IPS-18c (cell line): ENCODE measurements around the gene ATXN7L3.

Source experiments
- H3K4me3 ChIP-seq: 2 replicates; pipeline ENCODE4 v1.7.0; 2013; ENCODE audit warnings: low read depth, mild to moderate bottlenecking, low read length, moderate library complexity; ENCODE audit not compliant: insufficient read depth
- H3K9me3 ChIP-seq: one replicate; pipeline ENCODE4 v1.6.1; 2013; ENCODE audit warnings: mild to moderate bottlenecking, low read length, moderate library complexity; ENCODE audit not compliant: control insufficient read depth, insufficient read depth

ATXN7L3 gene

DNA sequence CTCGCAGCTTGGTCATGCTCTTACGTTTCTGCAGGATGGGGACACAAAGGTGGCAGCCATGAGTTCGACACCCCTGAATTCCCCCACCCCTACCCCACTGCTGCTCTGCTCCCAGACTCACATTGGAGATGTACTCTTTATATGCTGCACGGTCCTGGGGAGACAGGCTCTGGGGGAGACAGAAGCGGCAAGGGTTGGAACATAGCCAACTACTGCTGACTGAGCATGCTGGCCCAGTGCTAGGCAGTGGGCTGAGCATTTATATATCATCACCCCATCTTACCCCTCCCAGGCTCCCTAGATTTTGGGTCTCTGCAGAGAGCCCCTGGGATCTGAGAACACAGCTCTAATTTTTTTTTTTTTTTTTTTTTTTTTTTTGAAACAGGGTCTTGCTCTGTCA, 8.1 kb upstream of the ATXN7L3 start:
- Histone ChIP-seq H3K4me3 (no peak overlapping the region), H3K9me3 (no peaks in the 10 kb centered on the region)

DNA sequence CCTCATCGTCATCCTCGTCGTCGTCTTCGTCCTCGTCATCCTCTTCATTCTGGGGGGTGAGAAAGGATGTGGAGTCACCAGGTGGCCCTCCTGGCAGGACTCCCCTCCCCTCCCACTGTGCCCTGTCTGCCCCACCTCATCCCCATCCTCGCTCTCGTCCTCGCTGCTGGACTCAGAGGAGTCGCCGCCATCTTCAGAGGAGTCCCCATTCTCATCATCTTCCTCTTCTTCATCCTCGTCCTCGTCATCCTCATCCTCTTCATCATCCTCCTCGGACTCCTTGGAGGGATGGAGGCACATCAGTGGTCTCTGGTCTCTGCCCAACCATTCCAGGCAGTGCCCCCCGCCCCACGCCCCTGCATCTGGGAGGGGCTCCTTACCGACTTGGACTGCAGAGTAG, 7.6 kb upstream of the ATXN7L3 start:
- no peak overlapping the region for H3K4me3 ChIP-seq
- H3K9me3 ChIP-seq: no peaks in the 10 kb centered on the region

DNA sequence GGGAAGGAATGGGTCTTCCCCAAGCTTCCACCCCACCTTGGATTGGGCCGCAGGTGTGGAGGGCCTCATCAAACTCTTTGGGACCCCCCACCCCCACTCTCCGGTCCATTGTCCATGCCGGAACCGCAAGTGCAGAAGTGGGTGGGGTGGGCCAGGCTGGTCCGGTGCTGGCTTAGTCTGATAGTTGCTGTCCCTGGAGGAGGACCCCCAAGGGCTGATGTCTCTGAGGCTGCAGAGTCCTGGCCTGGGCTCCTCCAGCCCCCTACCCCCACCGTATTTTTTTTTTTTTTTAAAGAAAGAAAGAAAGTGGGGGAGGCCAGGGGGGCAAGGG, 7.1 kb upstream of the ATXN7L3 start:
- no peaks in the 10 kb centered on the region for H3K9me3 ChIP-seq
- no peak overlapping the region for H3K4me3 ChIP-seq

DNA sequence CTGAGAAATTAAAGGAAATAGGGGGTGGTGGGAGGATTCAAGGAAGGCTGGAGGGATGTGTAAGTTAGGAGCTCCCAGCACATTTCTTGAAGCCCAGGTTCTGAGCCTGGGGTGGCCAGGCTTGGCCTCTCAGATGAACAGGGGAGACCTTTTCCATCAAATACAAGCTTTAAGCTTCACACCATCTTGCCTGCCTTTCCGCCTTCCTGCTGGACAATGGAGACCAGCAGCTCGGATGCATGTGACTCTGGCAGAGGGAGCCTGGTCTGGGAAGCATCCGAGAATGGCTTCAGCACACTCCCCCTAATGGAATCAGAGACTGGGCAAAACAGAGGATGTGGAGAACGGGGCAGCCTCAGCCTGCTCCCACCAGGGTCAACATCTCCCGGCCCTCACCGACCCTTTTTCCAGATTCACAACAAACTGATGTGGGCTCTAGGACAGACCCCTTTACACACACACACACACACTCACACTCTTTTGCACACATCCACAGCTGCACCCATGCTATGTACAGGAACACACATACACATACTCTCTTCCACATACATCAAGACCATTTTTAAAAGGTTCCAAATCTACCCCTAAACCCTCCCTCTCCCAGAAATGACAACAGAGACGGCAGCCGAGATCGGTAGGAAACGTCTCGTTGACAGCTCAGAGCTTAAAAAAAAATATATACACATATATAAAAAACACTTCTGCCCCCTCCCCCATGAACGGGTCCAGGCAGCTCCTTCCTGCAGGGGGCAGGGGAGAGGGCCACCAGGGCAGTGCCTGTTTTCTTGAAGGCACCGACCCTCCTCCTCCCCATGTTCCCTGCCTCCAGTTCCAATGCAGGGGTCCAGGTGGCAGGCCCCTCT, 6.5 kb upstream of the ATXN7L3 start:
- Histone ChIP-seq H3K9me3 (no peaks in the 10 kb centered on the region), H3K4me3 (no peak overlapping the region)

DNA sequence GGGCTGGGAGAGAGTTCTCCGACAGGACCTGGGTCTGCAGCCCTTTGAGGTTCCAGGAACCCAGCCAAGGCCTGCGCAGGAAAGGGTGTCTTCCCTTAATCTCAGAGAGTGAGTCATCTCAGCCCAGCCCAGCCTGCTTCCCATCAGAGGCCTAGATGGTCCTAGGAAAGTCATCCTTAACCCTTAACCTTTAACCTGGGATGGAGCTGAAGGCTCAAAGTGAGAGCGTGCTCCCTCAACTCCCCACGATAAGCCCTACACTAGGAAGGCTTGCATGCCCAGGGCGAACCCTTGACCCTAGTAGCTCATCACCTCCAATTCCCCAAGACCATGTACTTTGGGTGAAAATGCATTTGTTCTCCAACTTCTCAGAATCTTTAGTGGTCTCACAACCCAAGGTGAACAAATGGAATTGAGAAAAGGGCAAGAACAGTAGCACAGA, 4.8 kb upstream of the ATXN7L3 start:
- Histone ChIP-seq H3K4me3 (no peak overlapping the region), H3K9me3 (no peaks in the 10 kb centered on the region)

DNA sequence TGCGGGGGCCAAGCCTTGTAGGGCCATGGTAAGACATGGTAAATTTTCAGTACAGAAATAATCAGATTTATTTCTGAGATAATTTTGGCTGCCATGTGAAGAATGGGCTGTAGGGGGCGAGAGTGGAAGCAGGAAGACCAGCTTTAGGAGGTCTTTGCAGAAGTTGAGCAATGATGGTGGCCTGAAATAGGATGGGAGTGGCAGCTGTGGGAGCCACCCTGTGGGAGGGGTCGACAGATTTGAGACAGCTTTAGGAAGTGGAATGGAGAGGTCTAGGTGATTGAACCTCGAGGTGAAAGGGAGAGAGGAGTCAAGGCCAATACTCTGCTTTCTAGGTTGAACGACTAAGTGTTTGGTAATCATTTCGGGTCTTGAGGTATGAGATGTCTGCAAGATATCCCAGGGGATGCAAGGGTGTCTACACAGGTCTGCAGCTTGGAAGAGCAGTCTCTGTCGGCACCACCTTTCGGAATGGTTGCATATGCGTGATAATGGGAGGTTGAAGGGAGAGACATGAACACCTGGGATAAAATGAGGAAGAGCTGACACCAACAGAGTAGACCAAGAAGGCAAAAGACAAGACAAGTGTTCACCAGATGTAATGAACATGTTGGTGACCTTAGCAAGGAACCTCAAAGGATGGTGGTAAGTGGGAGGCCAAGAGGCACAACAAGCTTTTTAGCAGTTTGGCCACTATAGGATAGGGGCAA, 4.2 kb upstream of the ATXN7L3 start:
- no peaks in the 10 kb centered on the region for H3K9me3 ChIP-seq
- no peak overlapping the region for H3K4me3 ChIP-seq

DNA sequence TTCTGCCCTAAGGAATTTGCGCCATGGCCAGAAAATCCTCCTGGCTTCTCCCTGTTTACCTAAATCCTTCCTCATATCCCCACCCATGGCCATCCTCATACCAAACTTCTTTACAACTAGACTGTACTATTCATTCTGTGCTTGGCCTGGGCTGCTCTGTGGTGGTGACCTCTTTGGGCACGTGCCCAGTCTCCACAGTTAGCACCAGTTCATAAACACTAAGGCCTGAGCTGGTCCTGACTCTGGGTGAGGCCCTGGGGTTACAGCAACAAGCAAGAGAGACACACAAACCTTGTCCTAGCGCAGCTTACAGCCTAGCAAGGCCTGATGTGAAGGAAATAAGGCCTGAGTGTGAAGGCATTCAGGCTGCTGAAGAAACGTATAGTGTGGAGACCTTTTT, 3.1 kb upstream of the ATXN7L3 start:
- Histone ChIP-seq H3K9me3 (no peaks in the 10 kb centered on the region), H3K4me3 (no peak overlapping the region)

GRCh38 chr17:44200478-44201155, 933 bp upstream of the ATXN7L3 start:
- H3K4me3 ChIP-seq: peak overlapping the region; percentile 79
- H3K9me3 ChIP-seq: no peaks in the 10 kb centered on the region

- peak overlapping the region; percentile 81 for H3K4me3 ChIP-seq
- no peaks in the 10 kb centered on the region for H3K9me3 ChIP-seq
Observed at GRCh38 chr17:44198721-44199552, 747 bp downstream of the ATXN7L3 start.

- Histone ChIP-seq H3K4me3 (peak overlapping the region; percentile 81), H3K9me3 (no peaks in the 10 kb centered on the region)
Observed at GRCh38 chr17:44197980-44198720, 1.5 kb downstream of the ATXN7L3 start.

DNA sequence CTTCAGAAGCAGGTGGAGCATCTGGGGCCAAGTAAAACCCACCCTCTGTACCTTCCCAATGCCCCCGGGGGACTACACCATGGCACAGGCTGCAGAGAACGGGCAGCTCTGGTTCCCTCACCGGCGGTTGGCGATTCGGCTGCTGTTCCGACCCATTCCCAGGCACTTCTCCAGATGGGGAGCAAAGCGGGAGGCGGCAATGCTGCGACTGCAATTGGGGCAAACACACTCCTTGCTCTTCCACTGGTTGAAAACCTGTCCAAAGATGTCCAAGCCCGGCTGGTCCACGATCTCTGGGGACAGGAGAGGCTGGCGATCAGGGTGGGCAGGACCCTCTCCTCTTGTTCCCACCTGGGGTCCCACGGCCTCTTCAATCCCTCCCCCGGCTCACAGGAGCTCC, 2.6 kb downstream of the ATXN7L3 start:
- Histone ChIP-seq H3K9me3 (no peaks in the 10 kb centered on the region), H3K4me3 (no peak overlapping the region)

DNA sequence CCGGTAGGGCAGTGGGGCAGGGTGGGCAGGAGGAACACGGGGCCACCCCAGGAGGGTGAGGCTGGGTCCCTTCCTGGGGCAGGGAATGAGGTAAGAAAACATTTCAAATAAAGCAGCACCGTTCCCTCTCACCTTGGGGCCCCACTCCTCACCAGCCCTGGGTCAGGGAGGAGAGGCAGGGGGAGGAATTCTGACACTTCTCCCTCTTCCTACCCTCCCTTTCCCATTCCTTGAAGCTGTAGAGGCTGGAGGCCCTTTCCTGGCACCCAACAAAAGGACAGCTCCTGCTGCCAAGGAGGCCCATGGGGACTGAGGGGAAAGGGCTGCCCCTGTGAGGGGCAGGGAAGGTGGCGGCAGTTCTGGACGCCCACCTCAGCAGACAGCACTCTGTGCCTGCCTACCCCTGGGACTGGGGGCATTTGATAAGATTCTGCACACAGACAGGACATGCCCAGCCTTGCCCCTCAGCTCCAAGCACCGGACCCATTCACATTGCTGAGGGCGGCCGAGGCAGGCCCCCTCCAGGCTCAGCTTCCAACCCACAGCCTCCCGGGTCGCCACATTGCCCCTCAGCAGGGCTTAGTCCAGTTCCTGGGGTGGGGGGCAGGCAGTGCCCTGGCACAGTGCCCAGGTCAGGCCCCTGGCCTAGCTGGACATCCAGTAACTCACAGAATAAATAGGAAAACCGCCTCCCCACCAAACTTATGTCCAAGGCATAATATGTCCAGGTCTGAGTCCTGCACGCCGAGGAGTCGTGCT, 6.2 kb downstream of the ATXN7L3 start:
- Histone ChIP-seq H3K4me3 (no peak overlapping the region), H3K9me3 (no peaks in the 10 kb centered on the region)

GRCh38 chr17:44192750-44193149, 6.9 kb downstream of the ATXN7L3 start:
- H3K4me3 ChIP-seq: no peak overlapping the region
- H3K9me3 ChIP-seq: no peaks in the 10 kb centered on the region

GRCh38 chr17:44191941-44192496, 7.7 kb downstream of the ATXN7L3 start:
- H3K9me3 ChIP-seq: no peaks in the 10 kb centered on the region
- H3K4me3 ChIP-seq: no peak overlapping the region

GRCh38 chr17:44191369-44191768, 8.3 kb downstream of the ATXN7L3 start:
- H3K9me3 ChIP-seq: no peaks in the 10 kb centered on the region
- H3K4me3 ChIP-seq: no peak overlapping the region

- no peaks in the 10 kb centered on the region for H3K9me3 ChIP-seq
- H3K4me3 ChIP-seq: no peak overlapping the region
Observed at GRCh38 chr17:44190481-44190880, 9.2 kb downstream of the ATXN7L3 start.
